Fibroblast of skin of right biceps (primary cell): Measurements from ENCODE around the gene OR8G1.
A peak's percentile ranks its signal among the peaks of the same experiment; 100 is the strongest.
"Not testable (repeated sequence)": the region's sequence is repeated elsewhere in the genome, so short reads cannot be mapped to it uniquely, and the experiment has no call there.

Experiments used
- DNase-seq: peaks from one replicate; pipeline ENCODE4 v3.0.0-alpha.2; 2013

Gene OR8G1

GRCh38 chr11:124240621-124241397 lies at the start of gene OR8G1:
Gene OR8G1, plus strand, starts transcription at chr11:124241095. Its CDS starts 8,581 bp downstream, at chr11:124249676.
- DNase-seq, result no peak

- DNase-seq, result no peak
Measured at GRCh38 chr11:124193221-124194010, 47.5 kb upstream of the OR8G1 start.

GRCh38 chr11:124194293-124195188 lies 46.4 kb upstream of the OR8G1 start:
- DNase-seq, result peak; percentile 3

DNA sequence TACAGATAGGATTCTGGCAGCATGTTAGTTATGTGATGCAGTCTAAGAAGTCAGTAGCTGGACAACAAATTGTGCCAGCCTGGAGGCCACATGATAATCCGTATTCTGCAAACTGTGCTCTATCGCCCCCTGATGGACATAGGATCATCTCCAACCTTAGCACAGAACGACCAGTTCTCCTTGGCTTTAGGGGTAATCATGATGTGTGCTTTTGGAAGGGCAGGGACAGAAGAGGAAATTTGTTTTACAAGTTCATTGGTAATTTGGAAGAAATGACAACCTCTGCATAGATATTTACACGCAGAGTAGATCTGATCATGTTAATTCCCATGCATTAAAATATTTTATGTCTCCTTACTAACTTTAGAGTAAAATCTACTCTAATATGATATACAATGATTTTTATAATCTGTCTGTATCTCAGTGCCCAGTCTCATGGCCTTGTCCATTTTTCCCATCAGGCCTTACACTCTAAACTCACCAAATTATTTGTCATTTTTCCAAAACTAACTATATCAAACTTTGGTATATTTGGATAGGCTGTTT lies 45.6 kb upstream of the OR8G1 start:
- DNase-seq, result peak; percentile 54

GRCh38 chr11:124197999-124198398 lies 42.9 kb upstream of the OR8G1 start:
- no peak for DNase-seq

DNA sequence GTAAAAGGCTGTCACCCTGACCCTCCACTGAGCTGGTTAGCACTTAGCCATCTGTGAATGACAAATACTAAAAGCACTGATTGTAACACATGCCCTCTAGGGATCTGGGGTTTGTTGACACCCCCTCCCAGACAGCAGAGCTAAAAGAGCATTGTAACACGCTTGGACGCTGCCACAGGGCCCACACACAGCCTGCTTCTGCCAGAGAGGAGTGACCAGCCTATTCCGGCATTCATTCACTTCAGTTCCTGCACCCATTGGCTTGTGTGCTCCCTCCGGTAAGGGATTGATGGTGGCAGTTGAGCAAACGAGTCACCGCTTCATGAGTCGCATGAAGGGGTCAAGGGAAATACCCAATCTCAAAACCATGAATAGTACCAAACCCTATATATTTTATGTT lies 42.0 kb upstream of the OR8G1 start:
- DNase-seq, result no peak

DNA sequence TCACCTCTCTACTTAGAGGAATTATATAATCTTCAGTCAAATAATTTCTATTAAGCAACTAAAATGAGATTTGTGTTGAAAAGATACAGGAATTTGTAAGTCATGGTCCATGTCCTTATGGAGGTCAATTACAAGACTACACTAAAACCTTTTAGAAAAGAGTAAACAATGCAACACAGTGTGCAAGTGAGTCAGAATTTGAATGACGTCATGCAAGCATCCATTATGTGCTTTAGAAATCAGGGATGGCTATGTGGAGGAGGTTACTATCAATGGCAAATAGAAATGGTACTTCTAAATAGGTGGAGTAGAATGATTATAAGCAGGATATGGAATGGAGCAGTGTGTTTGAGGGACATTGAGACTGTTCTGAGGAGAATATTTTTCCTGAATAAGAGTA lies 41.2 kb upstream of the OR8G1 start:
- no peak for DNase-seq

DNA sequence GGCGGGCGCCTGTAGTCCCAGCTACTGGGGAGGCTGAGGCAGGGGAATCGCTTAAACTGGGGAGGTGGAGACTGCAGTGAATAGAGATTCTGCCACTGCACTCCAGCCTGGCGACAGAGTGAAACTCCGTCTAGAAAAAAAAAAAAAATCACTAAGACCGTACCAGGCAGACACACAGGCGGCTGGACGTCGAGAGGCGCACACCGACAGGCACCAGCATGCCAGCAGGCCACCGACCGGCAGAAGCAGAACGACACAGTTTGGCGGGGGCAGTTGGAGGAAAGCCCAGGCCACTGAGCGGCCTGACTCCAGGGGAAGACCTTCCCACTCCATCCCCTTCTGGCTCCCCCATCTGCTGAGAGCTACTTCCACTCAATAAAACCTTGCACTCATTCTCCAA lies 40.2 kb upstream of the OR8G1 start:
- DNase-seq, result no peak

- no peak for DNase-seq
Measured at GRCh38 chr11:124202951-124203350, 37.9 kb upstream of the OR8G1 start.

- DNase-seq, result no peak
Measured at GRCh38 chr11:124204008-124204407, 36.9 kb upstream of the OR8G1 start.

DNA sequence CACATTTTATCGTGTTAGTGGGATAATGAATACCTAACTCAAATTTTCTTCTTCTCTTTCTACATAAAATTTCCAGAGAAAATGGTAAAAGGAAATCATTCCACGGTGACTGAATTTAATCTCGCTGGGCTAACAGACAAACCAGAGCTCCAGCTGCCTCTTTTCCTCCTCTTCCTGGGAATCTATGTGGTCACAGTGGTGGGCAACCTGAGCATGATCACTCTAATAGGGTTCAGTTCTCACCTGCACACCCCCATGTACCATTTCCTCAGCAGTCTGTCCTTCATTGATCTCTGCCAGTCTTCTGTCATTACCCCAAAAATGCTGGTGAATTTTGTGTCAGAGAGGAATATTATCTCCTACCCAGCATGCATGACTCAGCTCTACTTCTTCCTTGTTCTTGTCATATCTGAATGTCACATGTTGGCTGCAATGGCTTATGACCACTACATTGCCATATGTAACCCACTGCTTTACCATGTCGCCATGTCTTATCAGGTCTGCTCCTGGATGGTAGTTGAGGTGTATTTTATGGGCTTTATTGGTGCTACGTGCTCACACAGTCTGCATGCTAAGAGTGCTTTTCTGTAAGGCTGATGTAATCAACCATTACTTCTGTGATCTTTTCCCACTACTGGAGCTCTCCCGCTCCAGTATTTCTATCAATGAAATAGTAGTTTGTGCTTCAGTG lies 33.6 kb upstream of the OR8G1 start:
- no peak for DNase-seq

GRCh38 chr11:124209824-124210357 lies 31.0 kb upstream of the OR8G1 start:
- no peak for DNase-seq

- DNase-seq, result no peak
Measured at GRCh38 chr11:124210421-124210820, 30.5 kb upstream of the OR8G1 start.

DNA sequence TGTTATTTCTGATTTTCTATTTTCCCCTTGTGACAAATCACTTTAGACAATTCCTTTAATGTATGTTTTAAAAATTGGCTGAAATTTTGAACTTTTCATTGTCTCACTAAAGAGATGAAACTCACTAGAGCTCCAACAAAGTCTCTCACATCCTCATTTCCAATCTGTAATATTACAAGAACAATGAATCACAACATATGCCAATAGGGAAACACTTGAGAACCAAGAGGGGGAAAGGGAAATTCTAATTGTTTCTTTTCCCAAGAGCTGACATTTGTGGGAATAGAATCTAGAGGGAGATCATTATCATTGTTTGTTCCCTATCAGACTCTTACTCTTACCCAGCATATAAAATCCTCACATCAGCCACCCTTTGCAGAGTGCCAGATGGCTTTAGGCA lies 29.6 kb upstream of the OR8G1 start:
- DNase-seq, result no peak

- no peak for DNase-seq
Measured at GRCh38 chr11:124214027-124214426, 26.9 kb upstream of the OR8G1 start.

- no peak for DNase-seq
Measured at GRCh38 chr11:124219126-124219525, 21.8 kb upstream of the OR8G1 start.

DNA sequence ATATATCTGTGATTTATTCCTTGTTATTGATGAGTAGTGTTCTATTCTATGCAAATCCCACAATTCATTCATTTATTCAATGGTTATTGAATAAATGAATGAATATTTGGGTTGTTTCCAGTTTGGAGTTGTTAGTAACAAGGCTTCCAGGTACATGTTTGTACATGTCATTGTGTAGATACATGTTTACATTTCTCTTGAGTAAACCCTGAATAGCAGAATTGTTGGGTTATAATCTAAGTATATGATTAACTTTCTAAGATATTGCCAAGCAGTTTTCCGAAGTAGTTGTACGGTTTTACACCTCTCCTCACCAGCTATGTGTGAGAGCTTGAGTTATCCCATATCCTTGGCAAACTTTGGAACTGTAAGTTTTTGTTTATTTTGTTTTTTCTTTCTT lies 18.5 kb upstream of the OR8G1 start:
- DNase-seq, result no peak

- not testable (repeated sequence) for DNase-seq
Measured at GRCh38 chr11:124224618-124225423, 16.1 kb upstream of the OR8G1 start.

GRCh38 chr11:124225471-124225870 lies 15.4 kb upstream of the OR8G1 start:
- no peak for DNase-seq

DNA sequence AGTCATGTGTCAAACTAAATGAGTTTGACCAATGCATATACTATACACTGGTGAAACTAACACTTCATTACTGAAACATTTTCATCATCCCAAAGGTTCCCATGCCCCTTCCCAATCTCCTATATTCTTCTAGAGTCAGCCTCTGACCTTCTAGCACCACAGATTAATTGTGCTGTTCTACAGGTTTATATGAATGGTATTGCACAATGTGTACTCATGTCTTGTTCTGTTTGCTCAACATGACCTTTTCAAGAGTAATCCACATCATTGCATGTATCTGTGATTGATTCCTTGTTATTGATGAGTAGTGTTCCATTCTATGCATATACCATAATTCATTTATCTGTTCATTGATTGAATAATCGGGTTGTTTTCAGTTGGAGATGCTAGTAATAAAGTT lies 7.5 kb upstream of the OR8G1 start:
- no peak for DNase-seq

DNA sequence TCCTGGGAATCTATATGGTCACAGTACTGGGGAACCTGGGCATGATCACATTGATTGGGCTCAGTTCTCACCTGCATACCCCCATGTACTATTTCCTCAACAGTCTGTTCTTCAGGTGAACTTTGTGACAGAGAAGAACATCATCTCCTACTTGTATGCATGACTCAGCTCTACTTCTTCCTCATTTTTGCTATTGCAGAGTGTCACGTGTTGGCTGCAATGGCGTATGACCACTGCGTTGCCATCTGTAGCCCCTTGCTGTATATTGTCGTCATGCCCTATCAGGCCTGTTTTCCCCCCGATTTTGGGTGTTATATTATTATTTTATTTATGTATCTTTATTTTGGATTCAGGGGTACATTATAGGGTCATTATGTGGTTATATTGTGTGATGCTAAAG lies 2.4 kb upstream of the OR8G1 start:
- no peak for DNase-seq
